Lower leg skin (tissue), 3 donors: Measurements from ENCODE around the gene NPAS3.

Experiments used
- CTCF ChIP-seq, 3 donors: fragments of 450-650 bp; IDR thresholded peaks; one replicate each; pipeline ENCODE4 v1.5.1; 2016; ENCODE audit warnings: antibody characterized with exemption in 3 of 3, mild to moderate bottlenecking in 3 of 3, moderate library complexity in 2 of 3
- POLR2A ChIP-seq, 2 donors: fragments of 450-650 bp; IDR thresholded peaks; one replicate each; pipeline ENCODE4 v1.6.1; 2016 to 2017; ENCODE audit warnings: antibody characterized with exemption in 2 of 2, mild to moderate bottlenecking in 1 of 2, moderate library complexity in 1 of 2

GRCh38 chr14:33131801-33132200 lies 193.1 kb downstream of the NPAS3 start:
- TF ChIP-seq CTCF (IDR thresholded peaks at IDR 0.05) (no peak), POLR2A (IDR thresholded peaks at IDR 0.05) (no peak)
